Heart left ventricle (tissue), 16 donors: ENCODE data around the gene NEURL1. TPM values are rescaled to one million over a fixed set of nuclear protein-coding genes. Genes with fewer than 3 reads are reported as not detected.

ENCODE experiments used
- ATAC-seq, 4 donors: fragments of 200-7000 bp; cut with Tn5 transposase; one replicate each; pipeline ENCODE4 v1.9.1; 2020 to 2022; ENCODE audit warnings: moderate library complexity in 4 of 4, mild to moderate bottlenecking in 3 of 4, moderate number of reproducible peaks in 1 of 4
- DNase-seq, 5 donors: peaks; one replicate each; pipeline ENCODE4 v3.0.0-alpha.2; 2020
- H3K27ac ChIP-seq, 12 donors: fragments of 200-600 bp; sonication (generic) in 4 of 12; one replicate each; pipeline versions ENCODE4 v1.5.0 to v1.8.0; 2016 to 2022; ENCODE audit warnings: mild to moderate bottlenecking in 2 of 12
- H3K27me3 ChIP-seq, 9 donors: fragments of 200-600 bp; sonication (generic) in 2 of 9; one replicate each; pipeline versions ENCODE4 v1.5.1 to v1.8.0; 2016 to 2022; ENCODE audit warnings: mild to moderate bottlenecking in 3 of 9
- H3K36me3 ChIP-seq, 9 donors: fragments of 200-600 bp; sonication (generic) in 2 of 9; one replicate each; pipeline versions ENCODE4 v1.5.0 to v1.8.0; 2018 to 2022; ENCODE audit warnings: mild to moderate bottlenecking in 2 of 9
- H3K4me1 ChIP-seq, 12 donors: fragments of 200-600 bp; sonication (generic) in 4 of 12; one replicate each; pipeline versions ENCODE4 v1.5.0 to v1.8.0; 2016 to 2022; ENCODE audit warnings: mild to moderate bottlenecking in 3 of 12
- H3K4me3 ChIP-seq, 12 donors: fragments of 200-600 bp; sonication (generic) in 4 of 12; one replicate each; pipeline versions ENCODE4 v1.5.0 to v1.8.0; 2017 to 2022; ENCODE audit warnings: mild to moderate bottlenecking in 9 of 12, moderate library complexity in 4 of 12
- H3K9me3 ChIP-seq, 12 donors: fragments of 200-600 bp; sonication (generic) in 4 of 12; one replicate each; pipeline versions ENCODE4 v1.5.0 to v1.8.0; 2016 to 2022; ENCODE audit warnings: mild to moderate bottlenecking in 1 of 12
- CTCF ChIP-seq, 12 donors: fragments of 200-600 bp; sonication (generic) in 4 of 12; IDR thresholded peaks; one replicate each; pipeline versions ENCODE4 v1.5.0 to v1.8.0; 2018 to 2022; ENCODE audit warnings: antibody characterized with exemption in 12 of 12, mild to moderate bottlenecking in 5 of 12
- POLR2A ChIP-seq, 2 donors: fragments of 450-650 bp; IDR thresholded peaks; one replicate each; pipeline ENCODE4 v1.6.1; 2017; ENCODE audit warnings: antibody characterized with exemption in 2 of 2, mild to moderate bottlenecking in 2 of 2, moderate library complexity in 2 of 2
- WGBS, 4 donors: extraction: QIAGEN DNeasy Blood & Tissue Kit in 2 of 4; methylation state at CpG; one replicate each; pipeline versions ENCODE4 v1.1.5 to v1.1.7; 2013 to 2018; 5-methylcytosine and 5-hydroxymethylcytosine counted together
- intact Hi-C, 10 donors: fragments of 100-400 bp; cut with DNase I; formaldehyde crosslinking; loops; one replicate each; pipeline versions ENCODE4 v1.11.1 to v1.14.2; 2022
- polyA plus RNA-seq, 2 donors: library from polyadenylated mRNA; stranded (reverse); fragments of 200-250 nt; gene quantifications; one replicate each; pipeline ENCODE4 v1.2.3, GENCODE V29; 2013
- total RNA-seq, 9 donors: library from RNA; depleted of rRNA in 2 of 9; stranded (reverse); fragments of >200 nt in 2 of 9; fragmentation: NEBNext Ultra II Directional in 3 of 9; extraction: Animal tissue kit (Norgen Biotek cat#: 25700) in 3 of 9; gene quantifications; one replicate each; pipeline versions ENCODE4 v1.1.0 to v1.2.4, GENCODE V29; 2016 to 2023
- donor health status: ischemic (EF 13 %, LVEDD 7.1; RV severe dilation, severe dysfunction).
- donor health status: healthy with polysubstance abuse.
- donor health status: DM: no; HTN: yes; CAD: no.
- donor health status: DM: no; HTN: no; CAD: no.
- donor health status: ischemic (EF 25% LVEDD 6.9; RV normal size, moderate dysfunction).
- donor health status: ischemic (EF 25% LVEDD 5.7; RV mildly dilated, moderate dysfunction).
- donor health status: healthy.
- donor health status: DM: yes; HTN: yes; CAD: no.
- donor health status: ischemic (EF 35%, LVEDD 5.7; RV mildly dilated, moderate dysfunction).
- donor health status: nonischemic (EF 11% LVEDD 7.7; RV severe dilation, severe dysfunction).
- donor health status: DM: yes; HTN: yes; CAD: no.
- donor health status: PGD.
- donor health status: ischemic (EF 29% LVEDD 5.4; RV normal size, mild dysfunction).
- donor health status: nonischemic (EF 23%, LVEDD 6.1; RV moderate dilation, normal function).

The NEURL1 gene
- total and polyA plus RNA-seq, 11 donors: 0.07 to 0.64 (median 0.14) TPM; not detected in 2

GRCh38 chr10:103612462-103613365 is 119.2 kb downstream of the NEURL1 start:
- Histone ChIP-seq H3K4me1 (peaks cover 8 to 70% (median 36%) of the 10 kb centered on the region in 12 donors), H3K36me3 (peaks cover 0 to 54% (median 32%) of the 10 kb centered on the region in 9 donors), H3K27ac (no peak overlapping the region), H3K27me3 (no peaks in the 10 kb centered on the region), H3K9me3 (no peaks in the 10 kb centered on the region), H3K4me3 (no peak overlapping the region)
- intact Hi-C loops: loop anchor here in 2 of 10 donors (5.0 to 10.0 kb wide), 2 partner anchors 65 to 242 kb away; partner anchors contain the start of gene SH3PXD2A (in 1 of the 2)
- TF ChIP-seq POLR2A (IDR thresholded peaks at IDR 0.05) (no peak), CTCF (IDR thresholded peaks at IDR 0.05) (no peak)
- peak in 1 of 5 donors; percentile 40 for DNase-seq
- peak in 3 of 4 donors; percentile 46 to 56 (median 49) for ATAC-seq
- 82 to 92% (median 89%) methylated on average over 10 to 17 of the region's 17 CpGs for WGBS, 4 donors

DNA sequence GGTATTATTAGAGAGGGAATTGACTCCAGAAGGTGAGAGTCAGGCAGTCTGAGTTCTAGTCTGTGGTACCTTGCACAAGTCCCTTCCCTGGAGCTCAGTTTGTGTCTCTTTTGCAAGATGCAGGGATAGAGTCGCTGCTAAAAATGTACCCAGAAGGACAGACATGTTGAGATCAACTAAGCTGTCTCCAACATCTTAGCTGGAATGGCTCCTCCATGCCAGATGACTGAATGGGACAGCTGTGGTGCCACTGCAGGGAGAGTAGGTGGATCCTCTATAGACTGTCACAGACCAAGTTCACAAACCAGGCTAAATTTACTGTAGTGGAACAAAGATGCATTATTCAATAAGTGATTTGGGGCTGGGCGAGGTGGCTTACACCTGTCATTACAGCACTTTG is 120.1 kb downstream of the NEURL1 start:
- Histone ChIP-seq H3K36me3 (peaks cover 0 to 54% (median 32%) of the 10 kb centered on the region in 9 donors), H3K27me3 (no peaks in the 10 kb centered on the region), H3K27ac (no peak overlapping the region), H3K4me1 (peaks cover 8 to 79% (median 45%) of the 10 kb centered on the region in 12 donors), H3K9me3 (no peaks in the 10 kb centered on the region), H3K4me3 (no peak overlapping the region)
- ATAC-seq (no peak), DNase-seq (no peak)
- 94 to 99% (median 97%) methylated on average over 2 of the region's 2 CpGs for WGBS, 4 donors
- no peak for TF ChIP-seq POLR2A (IDR thresholded peaks at IDR 0.05)
- no peak for TF ChIP-seq CTCF (IDR thresholded peaks at IDR 0.05)
- intact Hi-C loops: loop anchor here in 3 of 10 donors (2.0 to 10.0 kb wide), 3 partner anchors 55 to 241 kb away; partner anchors contain the start of gene SH3PXD2A (in 1 of the 3)

DNA sequence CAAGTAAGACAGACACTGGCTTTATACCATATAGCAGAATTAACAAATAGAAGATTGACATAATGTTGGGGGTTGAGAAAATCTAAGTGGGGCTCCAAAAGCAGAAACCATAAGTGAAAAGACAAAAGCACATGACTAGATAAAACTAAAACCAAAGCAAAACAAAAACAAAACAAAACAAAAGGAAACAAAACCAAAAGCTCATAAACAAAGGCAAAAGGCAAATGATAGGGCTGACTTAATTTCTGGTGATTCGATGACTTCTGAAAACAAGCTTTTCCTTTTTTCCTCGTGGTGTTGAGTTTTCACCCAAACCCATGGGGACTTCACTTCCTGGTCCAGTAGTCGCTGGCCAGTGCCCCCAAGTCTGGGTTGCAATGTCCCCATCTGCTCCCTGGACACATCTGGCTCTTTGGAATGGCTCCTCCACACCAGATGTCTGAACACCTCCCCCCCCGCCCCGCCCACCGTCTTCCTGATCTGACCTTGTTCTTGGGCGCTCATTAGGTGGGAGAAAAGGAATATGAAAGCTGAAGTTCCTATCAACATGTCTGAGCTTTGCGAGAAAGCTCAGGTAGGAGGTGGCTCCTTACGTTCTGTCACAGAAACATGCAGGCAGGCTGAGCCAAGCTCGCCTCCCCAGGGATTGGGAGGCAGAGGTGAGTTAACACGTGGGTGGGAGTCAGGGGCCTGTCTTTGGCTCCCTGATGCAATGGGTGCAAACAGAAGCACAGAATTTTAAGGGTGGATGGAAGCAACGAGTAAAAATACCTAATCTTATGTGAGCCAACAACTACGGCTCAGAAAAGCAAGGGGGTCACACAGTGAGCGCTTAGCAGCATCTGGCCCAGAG is 121.0 kb downstream of the NEURL1 start:
- peak in 3 of 5 donors; percentile 40 to 54 (median 49) for DNase-seq
- Histone ChIP-seq H3K4me3 (peak overlapping the region in 1 of 12 donors; percentile 12), H3K4me1 (peaks cover 8 to 88% (median 53%) of the 10 kb centered on the region in 12 donors), H3K36me3 (peaks cover 0 to 45% (median 27%) of the 10 kb centered on the region in 9 donors), H3K27me3 (no peaks in the 10 kb centered on the region), H3K9me3 (no peaks in the 10 kb centered on the region), H3K27ac (peak overlapping the region in 11 of 12 donors; percentile 27 to 80 (median 52))
- TF ChIP-seq POLR2A (IDR thresholded peaks at IDR 0.05) (no peak), CTCF (IDR thresholded peaks at IDR 0.05) (no peak)
- intact Hi-C loops: loop anchor here in 7 of 10 donors (2.0 to 10.0 kb wide), 6 partner anchors 43 to 240 kb away; partner anchors contain the start of gene SH3PXD2A (in 1 of the 7)
- 51 to 64% (median 55%) methylated on average over 10 to 14 of the region's 14 CpGs for WGBS, 4 donors
- ATAC-seq: peak in 1 of 4 donors; percentile 9
